CD4-positive, alpha-beta T cell treated with Interleukin-15 for 4 hours (primary cell): ENCODE results near the gene MB.
"Not testable (repeated sequence)": the region's sequence is repeated elsewhere in the genome, so short reads cannot be mapped to it uniquely, and the experiment has no call there.

Experiments
- DNase-seq: peaks from one replicate; pipeline ENCODE4 v3.0.0-alpha.2; 2020; ENCODE audit warnings: low spot score

MB gene

GRCh38 chr22:35637254-35637653 lies 20.1 kb upstream of the MB start:
- DNase-seq = no peak

- no peak for DNase-seq
Measured at GRCh38 chr22:35634943-35635540, 17.9 kb upstream of the MB start.

GRCh38 chr22:35634015-35634414 lies 16.9 kb upstream of the MB start:
- DNase-seq = no peak

- DNase-seq = no peak
Measured at GRCh38 chr22:35633520-35633919, 16.4 kb upstream of the MB start.

GRCh38 chr22:35632935-35633334 lies 15.8 kb upstream of the MB start:
- no peak for DNase-seq

GRCh38 chr22:35631597-35631996 lies 14.5 kb upstream of the MB start:
- no peak for DNase-seq

- no peak for DNase-seq
Measured at GRCh38 chr22:35630891-35631290, 13.8 kb upstream of the MB start.

GRCh38 chr22:35630387-35630793 lies 13.3 kb upstream of the MB start:
- no peak for DNase-seq

GRCh38 chr22:35629406-35630216 lies 12.5 kb upstream of the MB start:
- peak; percentile 64 for DNase-seq

- DNase-seq = no peak
Measured at GRCh38 chr22:35628732-35629131, 11.6 kb upstream of the MB start.

GRCh38 chr22:35627267-35628041 lies 10.3 kb upstream of the MB start:
- peak; percentile 57 for DNase-seq

- no peak for DNase-seq
Measured at GRCh38 chr22:35625763-35626432, 8.8 kb upstream of the MB start.

GRCh38 chr22:35624547-35624946 lies 7.4 kb upstream of the MB start:
- no peak for DNase-seq

- not testable (repeated sequence) for DNase-seq
Measured at GRCh38 chr22:35623885-35624284, 6.8 kb upstream of the MB start.

- no peak for DNase-seq
Measured at GRCh38 chr22:35622191-35622913, 5.2 kb upstream of the MB start.

- no peak for DNase-seq
Measured at GRCh38 chr22:35621451-35621850, 4.3 kb upstream of the MB start.

- no peak for DNase-seq
Measured at GRCh38 chr22:35620624-35621251, 3.6 kb upstream of the MB start.

- no peak for DNase-seq
Measured at GRCh38 chr22:35619336-35620094, 2.4 kb upstream of the MB start.

GRCh38 chr22:35618427-35619223 lies 1.5 kb upstream of the MB start:
- no peak for DNase-seq

GRCh38 chr22:35616043-35616442 lies 1.1 kb downstream of the MB start:
- no peak for DNase-seq
